Breast epithelium (tissue), 3 donors: ENCODE measurements around the gene CD209.

Experiments used
- CTCF ChIP-seq, 3 donors: fragments of 450-650 bp; IDR thresholded peaks; one replicate each; pipeline ENCODE4 v1.5.1; 2016 to 2017; ENCODE audit warnings: antibody characterized with exemption in 3 of 3, mild to moderate bottlenecking in 3 of 3, moderate library complexity in 3 of 3
- POLR2A ChIP-seq: fragments of 450-650 bp; IDR thresholded peaks from one replicate; pipeline ENCODE4 v1.6.1; 2016; ENCODE audit warnings: antibody characterized with exemption, mild to moderate bottlenecking, moderate library complexity
- POLR2AphosphoS5 ChIP-seq, 3 donors: sonication (generic); formaldehyde crosslinking; IDR thresholded peaks; one replicate each; pipeline ENCODE4 v1.6.1; 2017; ENCODE audit warnings: antibody characterized with exemption in 3 of 3

- TF ChIP-seq CTCF (IDR thresholded peaks at IDR 0.05) (no peak), POLR2AphosphoS5 (IDR thresholded peaks at IDR 0.05) (no peak), POLR2A (no peak)
Measured at GRCh38 chr19:7694499-7694898, 52.8 kb downstream of the CD209 start.
